Esophagus squamous epithelium (tissue), 5 donors: ENCODE data around the gene SUDS3. TPM values are rescaled to one million over a fixed set of nuclear protein-coding genes. Genes with fewer than 3 reads are reported as not detected.

Experiments
- DNase-seq: peaks from one replicate; lab custom pipeline; 2025; lab: John Stamatoyannopoulos, UW
- H3K27ac ChIP-seq, 4 donors: fragments of 200-600 bp; sonication (generic); one replicate each; pipeline ENCODE4 v1.5.1; 2016 to 2019; ENCODE audit warnings: mild to moderate bottlenecking in 1 of 4
- H3K27me3 ChIP-seq, 4 donors: fragments of 200-600 bp; sonication (generic); 1 replicate in 3 of 4; 2 replicates in 1 of 4; pipeline versions ENCODE4 v1.5.1 to v1.6.0; 2017 to 2021; ENCODE audit warnings: antibody characterized with exemption in 1 of 4
- H3K36me3 ChIP-seq, 3 donors: fragments of 200-600 bp; sonication (generic); one replicate each; pipeline ENCODE4 v1.5.1; 2016 to 2019
- H3K4me1 ChIP-seq, 3 donors: fragments of 200-600 bp; sonication (generic); one replicate each; pipeline ENCODE4 v1.5.1; 2017 to 2019
- H3K4me3 ChIP-seq, 4 donors: fragments of 200-600 bp; sonication (generic); 1 replicate in 3 of 4; 2 replicates in 1 of 4; pipeline ENCODE4 v1.5.1; 2016 to 2019; ENCODE audit warnings: mild to moderate bottlenecking in 2 of 4, moderate library complexity in 1 of 4
- H3K9me3 ChIP-seq, 3 donors: fragments of 200-600 bp; sonication (generic); one replicate each; pipeline ENCODE4 v1.5.1; 2016 to 2019
- CTCF ChIP-seq, 6 experiments: fragments of 450-650 bp in 4 of 6; fragments of 200-600 bp in 2 of 6; sonication (generic) in 2 of 6; IDR thresholded peaks; one replicate each; pipeline ENCODE4 v1.5.1; 2016 to 2019; ENCODE audit warnings: antibody characterized with exemption in 6 of 6, mild to moderate bottlenecking in 4 of 6, moderate library complexity in 4 of 6
- POLR2A ChIP-seq, 4 donors: fragments of 450-650 bp; IDR thresholded peaks; one replicate each; pipeline ENCODE4 v1.6.1; 2017; ENCODE audit warnings: antibody characterized with exemption in 4 of 4, mild to moderate bottlenecking in 4 of 4, moderate library complexity in 3 of 4
- WGBS, 2 donors: methylation state at CpG; one replicate each; pipeline ENCODE4 v1.1.5; 2018; 5-methylcytosine and 5-hydroxymethylcytosine counted together
- intact Hi-C: fragments of 100-400 bp; cut with DNase I; formaldehyde crosslinking; loops from one replicate; pipeline ENCODE4 v1.15.0; 2022
- total RNA-seq, 4 donors: library from RNA; depleted of rRNA; stranded (reverse); fragments of >200 nt; gene quantifications; one replicate each; pipeline ENCODE4 v1.1.0, GENCODE V29; 2016
- donor health status: DM: yes; HTN: yes; CAD: no.

The SUDS3 gene
- total RNA-seq, 4 donors from 2014 or later = 43.3 to 55.0 (median 44.8) TPM

GRCh38 chr12:118374126-118374725, 2.1 kb upstream of the SUDS3 start:
- no peak for DNase-seq
- no peaks in the 10 kb centered on the region for H3K9me3 ChIP-seq
- WGBS, 2 donors = 73 to 80% methylated on average over 13 to 14 of the region's 14 CpGs
- intact Hi-C loops = no loop called here
- H3K27me3 ChIP-seq = no peaks in the 10 kb centered on the region
- no peak overlapping the region for H3K4me3 ChIP-seq
- peak overlapping the region in 2 of 4 donors; percentile 94 to 97 for H3K27ac ChIP-seq
- H3K4me1 ChIP-seq = peaks cover 14 to 73% (median 27%) of the 10 kb centered on the region in 3 donors
- H3K36me3 ChIP-seq = peaks cover 0 to 7% (median 1%) of the 10 kb centered on the region in 3 donors
- TF ChIP-seq POLR2A (IDR thresholded peaks at IDR 0.05) = no peak
- TF ChIP-seq CTCF (IDR thresholded peaks at IDR 0.05) = no peak

GRCh38 chr12:118374909-118375308, 1.4 kb upstream of the SUDS3 start:
- H3K4me3 ChIP-seq = no peak overlapping the region
- TF ChIP-seq POLR2A (IDR thresholded peaks at IDR 0.05) (no peak), CTCF (IDR thresholded peaks at IDR 0.05) (no peak)
- peaks cover 0 to 14% (median 8%) of the 10 kb centered on the region in 3 donors for H3K36me3 ChIP-seq
- H3K4me1 ChIP-seq = peaks cover 14 to 69% (median 27%) of the 10 kb centered on the region in 3 donors
- intact Hi-C loops = loop anchor here (5.0 kb wide), 2 partner anchors 193 to 253 kb away; no protein-coding TSS in a partner anchor
- no peak for DNase-seq
- peak overlapping the region in 3 of 4 donors; percentile 92 to 97 (median 94) for H3K27ac ChIP-seq
- 61 to 70% methylated on average over 5 of the region's 5 CpGs for WGBS, 2 donors
- H3K9me3 ChIP-seq = no peaks in the 10 kb centered on the region
- no peaks in the 10 kb centered on the region for H3K27me3 ChIP-seq

GRCh38 chr12:118375348-118375747, 1.0 kb upstream of the SUDS3 start:
- no peaks in the 10 kb centered on the region for H3K27me3 ChIP-seq
- peaks cover 0 to 18% (median 8%) of the 10 kb centered on the region in 3 donors for H3K36me3 ChIP-seq
- H3K4me1 ChIP-seq = peaks cover 14 to 65% (median 27%) of the 10 kb centered on the region in 3 donors
- 69% methylated on average over 10 of the region's 10 CpGs for WGBS, 2 donors
- peak overlapping the region in 2 of 4 donors; percentile 74 to 89 for H3K4me3 ChIP-seq
- peak overlapping the region in 3 of 4 donors; percentile 92 to 97 (median 94) for H3K27ac ChIP-seq
- intact Hi-C loops = loop anchor here (5.0 kb wide), 2 partner anchors 193 to 253 kb away; no protein-coding TSS in a partner anchor
- H3K9me3 ChIP-seq = no peaks in the 10 kb centered on the region
- TF ChIP-seq POLR2A (IDR thresholded peaks at IDR 0.05) = no peak
- TF ChIP-seq CTCF (IDR thresholded peaks at IDR 0.05) = no peak
- DNase-seq = no peak

GRCh38 chr12:118377021-118377883, 897 bp downstream of the SUDS3 start:
- Histone ChIP-seq H3K9me3 (no peaks in the 10 kb centered on the region), H3K4me3 (peak overlapping the region; percentile 74 to 91 (median 87)), H3K27me3 (no peaks in the 10 kb centered on the region), H3K4me1 (peaks cover 9 to 49% (median 27%) of the 10 kb centered on the region in 3 donors), H3K36me3 (peaks cover 0 to 37% (median 14%) of the 10 kb centered on the region in 3 donors), H3K27ac (peak overlapping the region; percentile 92 to 97 (median 95))
- TF ChIP-seq CTCF (IDR thresholded peaks at IDR 0.05) (no peak), POLR2A (IDR thresholded peaks at IDR 0.05) (no peak)
- intact Hi-C loops = loop anchor here (5.0 kb wide), 2 partner anchors 195 to 255 kb away; no protein-coding TSS in a partner anchor
- DNase-seq = no peak
- WGBS, 2 donors = 0 to 2% methylated on average over 21 to 22 of the region's 22 CpGs
